Measurements from ENCODE around the gene UBE2D2.

The UBE2D2 gene

DNA sequence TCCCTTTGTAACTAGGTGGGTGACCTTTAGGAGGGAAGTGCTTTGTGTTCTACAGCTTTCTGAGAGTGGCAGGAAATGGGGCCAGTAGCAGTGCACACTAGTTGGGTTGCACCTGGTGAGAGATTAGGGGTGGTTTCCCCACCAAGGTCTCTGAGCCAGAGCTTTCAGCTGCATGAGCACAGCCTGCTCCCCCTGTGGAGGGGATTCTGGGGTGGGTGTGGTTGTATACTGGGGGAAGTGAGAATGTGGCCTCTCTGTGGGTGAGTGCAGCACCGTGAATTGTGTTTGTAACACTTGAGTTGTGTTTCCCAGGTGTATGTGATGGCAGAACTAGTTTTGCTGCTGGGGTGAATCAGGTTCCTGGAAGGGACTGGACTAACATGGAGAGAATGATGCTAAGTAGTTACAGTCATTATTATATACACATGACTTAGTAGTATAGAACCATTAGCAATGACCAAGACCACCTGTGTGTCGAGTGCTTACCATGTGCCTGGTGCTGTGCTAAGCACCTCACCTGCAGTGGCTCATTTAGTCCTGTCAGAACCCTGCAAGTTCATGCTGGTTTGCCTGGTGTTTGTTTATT is 75.2 kb downstream of the UBE2D2 start:
- no peak for FAIRE-seq

DNA sequence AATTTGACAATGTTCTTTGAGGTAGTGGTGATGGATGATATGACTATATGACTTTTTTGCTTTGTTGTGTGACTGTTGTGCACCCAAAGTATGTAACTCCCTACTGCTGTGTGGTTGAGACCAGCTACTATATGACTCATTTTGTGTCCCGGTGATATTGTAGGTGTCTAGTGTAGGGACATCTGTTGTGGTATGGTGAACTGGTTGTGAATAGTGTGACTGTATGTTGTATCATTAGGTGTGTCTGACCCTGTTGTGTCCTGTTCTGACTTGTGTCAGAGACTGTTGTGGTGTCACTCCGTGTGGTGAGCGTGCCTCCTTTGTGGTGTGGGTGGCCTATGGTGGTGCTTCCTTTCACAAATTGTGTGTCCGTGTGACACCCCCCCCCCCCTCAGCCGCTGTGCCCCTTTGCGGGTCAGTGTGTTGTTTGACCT is 75.9 kb downstream of the UBE2D2 start:
- FAIRE-seq, result no peak

DNA sequence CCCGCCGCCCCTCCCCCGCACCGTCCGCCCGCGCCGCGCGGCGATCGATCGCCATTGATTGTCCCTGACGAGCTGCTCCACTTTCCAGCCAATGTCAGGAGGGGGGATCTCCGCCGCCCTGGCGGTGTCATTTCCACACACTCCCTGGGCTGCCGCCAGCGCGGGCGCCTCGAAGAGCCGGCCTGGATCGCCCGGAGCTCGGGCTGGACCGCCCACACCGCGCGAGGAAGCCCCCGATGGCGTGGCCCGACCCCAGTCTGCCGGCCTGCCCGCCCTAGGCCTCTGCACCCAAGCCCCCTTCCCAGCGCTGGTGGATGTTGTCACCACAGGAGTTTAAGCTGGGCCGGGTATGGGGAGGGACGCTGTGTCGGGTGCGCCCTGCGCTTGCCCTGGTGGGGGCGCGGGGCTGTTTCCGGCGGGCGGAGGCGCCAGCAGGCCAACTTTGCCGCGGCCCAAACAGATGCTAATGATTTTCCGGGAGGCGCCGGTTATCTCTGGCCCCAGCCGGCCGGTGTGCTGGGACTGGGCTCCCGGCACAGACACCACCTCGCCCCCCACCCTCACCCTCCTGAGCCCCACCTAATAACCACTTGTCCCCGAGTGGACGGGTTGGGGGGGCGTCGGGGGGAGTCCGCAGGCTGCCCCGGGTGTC is 76.4 kb downstream of the UBE2D2 start:
- no peak for FAIRE-seq

DNA sequence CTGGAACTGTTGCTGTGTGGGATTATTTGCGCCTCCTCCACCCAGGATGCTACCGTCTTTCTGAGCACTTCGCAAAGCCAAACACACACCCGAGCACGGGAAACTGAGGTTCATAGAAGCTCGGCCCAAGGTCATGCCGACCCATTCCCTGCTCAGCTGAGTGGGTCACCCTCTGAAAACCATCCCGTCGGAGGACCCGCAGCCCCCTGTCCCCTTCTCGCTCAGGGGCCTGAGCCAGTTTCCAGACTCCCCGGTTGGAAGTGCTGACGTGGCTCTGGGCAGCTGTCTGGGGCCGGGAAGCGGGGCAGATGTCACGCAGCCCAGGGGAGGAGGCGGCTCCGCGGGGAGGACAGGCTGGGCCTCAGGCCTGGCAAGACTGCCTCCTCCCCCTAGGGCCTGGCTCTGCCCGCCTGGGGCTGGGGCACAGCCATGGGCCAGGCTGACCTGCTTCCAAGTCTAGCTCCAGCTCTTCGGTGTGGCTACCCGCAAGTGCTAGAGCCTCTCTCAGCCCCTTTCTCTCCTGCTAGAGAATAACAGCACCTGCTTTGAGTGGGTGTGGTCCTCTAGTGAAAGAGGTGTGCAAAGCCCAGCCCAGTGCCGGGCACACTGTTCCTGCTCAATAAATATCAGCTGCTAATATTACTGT is 77.1 kb downstream of the UBE2D2 start:
- FAIRE-seq, result no peak

DNA sequence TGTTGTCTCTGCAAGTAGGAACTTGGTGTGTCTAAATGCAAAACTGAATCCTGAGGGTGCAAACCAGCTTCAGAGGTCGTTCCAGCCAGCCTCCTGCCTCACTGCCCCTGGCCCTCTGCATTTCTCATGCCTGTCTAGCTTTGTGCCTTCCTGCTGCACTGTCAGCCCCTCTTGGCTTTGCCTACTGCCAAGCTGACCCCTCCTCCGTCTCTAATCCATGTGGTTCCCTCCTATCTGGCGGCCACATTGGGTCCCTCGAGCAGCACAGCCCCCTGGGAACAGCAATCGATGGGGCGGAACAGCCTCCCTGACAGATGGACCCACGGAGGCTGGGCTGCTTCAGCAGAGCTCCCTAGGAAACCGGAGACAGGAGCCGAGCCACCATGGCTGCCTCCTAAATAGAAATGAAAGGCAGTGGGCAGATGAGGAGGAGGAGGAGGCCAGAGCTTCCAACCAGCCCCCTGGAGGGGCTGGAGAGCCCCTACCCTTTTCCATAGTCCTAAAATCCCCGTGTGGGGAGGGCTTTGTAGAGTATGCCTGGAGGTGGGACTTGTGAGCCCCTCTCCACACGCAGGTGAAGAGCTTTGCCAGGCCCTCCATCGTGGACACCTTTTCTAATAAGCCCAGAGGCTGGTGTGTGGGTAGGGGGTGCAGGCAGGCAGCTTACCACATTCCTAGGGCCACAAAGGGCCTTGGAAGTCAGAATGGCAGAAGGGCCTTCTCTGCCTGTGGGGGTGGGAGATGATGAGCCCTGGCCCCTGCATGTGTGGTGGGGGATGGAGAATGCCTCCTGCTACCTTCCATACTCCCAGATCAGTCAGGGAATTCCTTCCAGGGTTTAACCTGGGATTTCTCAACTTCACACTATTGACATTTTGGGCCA is 77.8 kb downstream of the UBE2D2 start:
- no peak for FAIRE-seq

DNA sequence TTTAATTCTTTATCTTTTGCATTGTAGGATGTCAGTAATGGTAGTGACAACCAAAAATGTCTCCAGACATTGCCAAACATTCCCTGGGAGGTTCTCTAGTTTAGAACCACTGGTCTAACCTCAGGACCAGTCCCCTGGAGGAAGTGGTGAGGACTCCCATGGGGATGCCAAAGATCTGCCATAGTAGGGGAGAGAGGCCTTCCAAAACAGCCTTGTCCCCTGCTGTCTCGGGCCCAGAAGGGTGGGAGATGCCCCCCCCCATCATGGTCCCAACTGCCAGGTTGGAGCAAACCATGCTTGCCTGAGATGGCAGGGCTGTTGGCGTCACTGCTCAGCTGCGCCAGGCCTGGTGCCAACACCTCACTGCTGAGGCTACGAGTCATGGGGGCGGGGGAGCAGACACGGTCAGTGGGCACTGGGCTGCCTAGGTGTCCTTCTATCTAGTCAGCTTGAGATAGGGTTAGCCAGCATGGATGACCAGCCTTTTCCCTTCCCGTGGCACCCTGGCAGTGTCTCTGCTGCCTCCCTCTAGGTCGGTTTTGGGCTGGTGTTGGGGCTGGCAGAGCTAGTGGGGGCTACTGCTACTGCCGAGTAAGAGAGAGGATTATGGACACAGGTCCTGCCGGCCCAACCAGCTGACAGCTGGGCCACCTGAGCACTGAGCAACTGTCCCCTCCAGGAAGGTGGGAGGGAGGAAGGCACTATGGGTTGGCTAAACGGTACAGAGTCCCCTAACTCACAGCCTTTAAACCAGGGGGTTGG is 78.7 kb downstream of the UBE2D2 start:
- FAIRE-seq, result no peak

DNA sequence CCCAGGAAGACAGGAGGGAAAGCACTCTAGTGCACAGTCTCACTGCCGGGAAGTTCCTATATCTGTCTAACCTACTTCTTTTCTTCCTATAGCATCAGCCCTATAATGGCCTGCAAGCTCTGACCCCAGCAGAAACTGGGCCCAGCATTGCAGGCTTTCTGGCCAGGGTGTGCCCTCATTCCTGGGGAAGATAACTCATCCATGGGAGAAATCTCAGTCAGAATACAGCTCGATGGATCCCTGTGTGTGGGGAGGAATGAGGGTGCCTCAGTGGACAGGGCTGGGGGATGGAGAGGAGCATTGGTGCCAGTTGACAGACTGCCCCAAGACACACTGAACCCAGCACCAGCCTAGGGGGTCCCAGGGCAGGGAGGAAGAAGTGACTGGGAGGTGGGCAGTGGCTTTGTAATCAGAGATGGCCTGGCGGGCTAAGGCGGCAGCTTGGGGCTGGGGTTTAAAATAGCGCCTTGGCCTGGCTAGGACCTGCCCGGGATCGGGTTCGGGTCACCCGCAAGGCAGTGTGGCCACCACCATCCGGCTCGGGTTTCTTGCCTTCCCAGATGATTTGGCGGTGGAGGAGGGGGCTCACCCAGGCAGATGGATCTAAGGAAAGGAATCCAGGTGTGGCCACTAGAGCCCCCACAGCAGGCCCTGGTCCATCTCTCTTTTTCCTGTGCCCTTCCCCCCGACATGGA is 79.4 kb downstream of the UBE2D2 start:
- FAIRE-seq, result no peak

DNA sequence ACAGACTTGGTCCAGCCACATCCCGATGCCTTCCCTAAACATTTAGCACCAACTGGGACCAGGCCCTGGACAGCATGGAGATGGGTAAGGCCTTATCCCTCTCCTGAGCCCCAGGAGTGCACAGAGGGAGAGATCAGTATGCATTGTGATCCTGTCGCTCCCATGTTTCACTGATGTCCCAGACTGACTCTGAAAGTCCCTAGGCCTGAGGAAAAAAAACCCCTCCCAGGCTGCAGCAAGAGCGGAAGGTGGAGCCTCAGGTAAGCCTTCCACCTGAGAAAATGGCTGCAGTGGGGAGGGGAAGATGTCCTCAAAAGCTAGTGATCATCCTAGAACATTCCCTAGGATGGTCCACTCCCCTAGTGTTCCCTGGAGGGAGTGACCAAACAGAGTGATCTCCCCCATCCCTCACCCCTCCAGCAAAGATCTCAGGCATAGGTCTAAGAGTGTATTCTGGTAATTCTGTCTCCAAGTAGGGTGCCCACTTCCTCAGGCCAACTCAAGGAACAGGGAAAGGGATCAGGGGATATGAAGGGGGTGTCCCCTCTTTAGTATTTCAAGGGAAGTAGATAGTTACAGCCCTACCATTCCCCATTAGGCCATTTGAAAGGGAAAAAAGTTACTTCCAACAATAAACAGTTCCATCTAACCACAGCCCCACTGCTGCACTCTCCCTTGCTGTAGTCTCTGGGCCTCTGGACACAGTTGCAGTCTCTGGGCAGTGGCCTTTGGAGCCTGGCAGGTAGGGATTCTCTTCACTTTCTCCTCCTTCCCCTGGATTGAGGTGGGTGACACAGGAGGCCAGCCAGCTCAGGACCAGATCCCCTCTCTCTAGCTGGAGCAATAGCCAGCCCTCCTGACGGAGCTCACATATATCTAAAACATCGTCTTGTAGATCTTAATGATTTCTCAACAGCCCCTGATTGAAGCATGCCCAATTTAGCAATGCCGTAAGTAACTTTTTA is 80.3 kb downstream of the UBE2D2 start:
- no peak for FAIRE-seq

DNA sequence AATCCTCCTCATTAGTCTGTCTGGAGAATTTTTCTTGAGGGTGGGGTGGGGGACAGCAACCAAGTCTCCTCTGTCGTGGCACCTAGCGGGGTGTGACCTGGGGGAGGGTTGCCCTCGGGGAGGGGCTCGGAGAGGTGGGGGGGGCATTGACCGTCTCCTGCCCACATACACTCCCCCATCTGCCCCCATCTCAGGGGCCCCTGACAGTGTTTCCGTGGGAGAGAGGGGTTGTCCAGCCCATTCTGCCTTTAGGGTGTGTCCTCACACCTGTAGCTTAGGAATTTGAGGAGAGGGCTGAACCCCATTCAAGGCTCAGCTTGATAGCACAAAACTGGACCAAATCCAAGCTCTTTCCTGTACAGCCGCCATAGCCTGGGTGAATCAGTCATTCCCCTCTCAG is 81.1 kb downstream of the UBE2D2 start:
- FAIRE-seq, result no peak

DNA sequence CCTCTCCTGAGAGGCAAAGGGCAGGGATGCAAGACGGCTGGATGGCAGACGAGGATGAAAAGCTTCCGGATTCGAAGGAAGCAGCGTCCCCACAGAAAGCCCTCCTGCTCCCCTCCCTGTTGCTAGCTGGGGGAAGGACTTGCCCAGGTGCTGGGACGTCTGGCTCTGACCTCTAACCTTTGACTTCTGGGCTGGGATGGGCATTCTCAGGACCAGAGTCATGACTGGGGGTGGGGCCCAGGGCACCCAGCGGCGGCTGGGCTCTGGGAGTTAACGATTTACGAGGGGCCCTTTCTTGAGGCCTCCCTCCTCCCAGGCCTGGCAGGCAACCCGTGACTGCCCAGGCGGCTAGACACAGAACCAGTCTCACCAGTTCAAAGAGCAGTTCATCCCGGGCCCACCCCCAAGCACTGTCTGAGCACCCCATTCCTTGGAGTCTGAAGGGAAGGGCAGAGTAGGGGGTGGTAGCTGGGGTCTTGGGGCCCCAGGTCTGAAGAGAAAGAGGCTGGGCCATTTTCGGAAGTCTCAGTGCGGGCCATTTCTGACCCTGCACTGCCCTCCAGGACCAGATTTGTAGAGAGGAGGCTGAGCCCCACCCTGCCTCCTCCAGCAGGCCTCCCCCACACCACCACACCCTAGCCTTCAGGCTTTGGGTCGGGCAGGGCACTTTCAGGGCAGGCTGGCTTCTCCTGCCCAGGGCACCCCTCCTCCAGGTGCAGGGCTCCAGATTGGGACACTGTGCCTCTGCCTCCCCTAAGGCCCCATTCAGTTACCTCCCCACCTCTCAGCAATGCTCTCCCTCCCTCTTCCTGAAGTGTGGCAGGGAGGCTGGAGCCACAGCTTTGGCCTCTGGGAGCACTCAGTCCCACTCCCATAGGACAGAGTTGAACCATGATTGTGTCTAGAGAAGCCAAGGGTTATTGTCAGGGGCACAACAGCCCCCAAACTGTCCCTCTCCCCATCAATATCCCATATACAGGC is 82.0 kb downstream of the UBE2D2 start:
- no peak for FAIRE-seq

DNA sequence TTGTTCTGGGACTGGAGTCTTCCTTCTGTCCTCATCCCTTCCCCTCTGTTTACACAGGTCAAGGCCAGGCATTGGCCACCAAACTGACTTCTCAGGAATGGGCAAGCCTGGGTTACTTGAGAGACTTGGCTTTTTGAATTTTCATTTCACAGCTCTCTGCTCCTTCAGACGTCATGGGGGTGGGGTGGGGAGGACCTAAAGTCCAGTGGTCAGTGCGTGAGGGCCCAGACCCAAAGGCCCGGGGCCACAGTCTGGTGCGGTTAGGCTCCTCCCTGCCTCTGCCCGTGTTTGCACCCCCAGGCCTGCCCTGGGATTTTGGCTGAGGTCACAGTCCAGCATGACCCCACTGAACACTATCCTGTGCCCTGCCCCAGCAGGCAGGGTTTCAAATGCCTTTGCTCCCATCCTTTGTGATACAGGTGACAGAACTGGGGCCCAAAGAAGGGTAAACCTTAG is 82.9 kb downstream of the UBE2D2 start:
- FAIRE-seq, result no peak

DNA sequence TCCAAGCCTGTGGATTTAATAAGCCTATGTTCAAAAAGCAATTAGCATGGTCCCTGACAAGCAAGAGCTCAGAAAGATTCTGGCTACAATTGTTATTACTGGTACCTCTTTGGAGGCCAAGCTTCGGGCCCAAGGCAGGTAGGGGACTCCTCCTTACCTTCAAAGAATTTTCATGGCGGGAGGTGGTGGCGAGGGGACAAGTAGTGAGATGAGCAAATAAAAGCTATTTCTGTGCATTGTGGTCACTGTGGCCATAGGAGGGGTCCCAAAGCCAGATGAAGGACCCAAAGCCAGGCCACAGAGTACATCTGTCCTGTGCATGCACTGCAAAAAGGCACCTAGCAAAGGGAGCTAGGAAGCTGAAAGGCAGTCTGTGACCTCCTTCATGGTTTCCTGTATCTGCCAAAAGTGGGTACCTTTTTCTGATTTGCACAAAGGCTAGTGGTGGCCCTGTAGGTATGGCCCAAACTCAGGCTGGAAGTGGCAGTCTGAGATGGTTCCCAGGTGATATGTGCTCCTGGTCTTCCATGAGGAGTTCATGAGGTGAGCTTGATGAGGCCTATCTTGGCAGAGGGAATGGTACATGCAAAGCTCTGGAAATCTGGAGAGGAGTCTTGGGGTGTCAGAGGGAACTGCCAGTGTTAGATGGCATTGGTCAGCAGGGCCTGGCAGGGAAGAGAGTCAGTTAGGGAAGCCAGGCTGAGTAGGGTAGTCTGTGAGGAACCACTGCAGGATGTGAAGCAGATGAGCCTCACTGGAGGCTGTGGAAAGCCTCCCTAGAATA is 83.7 kb downstream of the UBE2D2 start:
- no peak for FAIRE-seq

DNA sequence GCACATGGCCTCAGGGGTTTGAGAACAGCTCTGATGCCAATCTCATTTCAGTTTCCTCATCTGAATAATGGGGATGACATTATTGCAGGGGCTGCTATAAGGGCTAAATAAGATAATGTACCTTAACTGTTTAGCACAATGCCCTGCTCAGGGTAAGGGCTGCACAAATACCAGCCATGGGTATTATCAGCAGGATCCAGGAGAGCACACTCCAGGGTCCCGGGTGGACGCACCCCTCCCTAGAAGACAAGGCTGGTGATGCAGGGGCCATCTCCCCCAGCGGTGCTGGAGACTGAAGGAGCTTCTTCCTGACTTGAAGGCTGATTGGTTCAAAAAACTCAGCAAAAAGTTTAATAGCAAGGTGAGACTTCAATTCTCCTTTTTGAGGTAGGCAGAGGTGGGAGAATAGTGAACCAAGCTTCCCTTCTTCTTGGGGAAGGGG is 84.3 kb downstream of the UBE2D2 start:
- no peak for FAIRE-seq

DNA sequence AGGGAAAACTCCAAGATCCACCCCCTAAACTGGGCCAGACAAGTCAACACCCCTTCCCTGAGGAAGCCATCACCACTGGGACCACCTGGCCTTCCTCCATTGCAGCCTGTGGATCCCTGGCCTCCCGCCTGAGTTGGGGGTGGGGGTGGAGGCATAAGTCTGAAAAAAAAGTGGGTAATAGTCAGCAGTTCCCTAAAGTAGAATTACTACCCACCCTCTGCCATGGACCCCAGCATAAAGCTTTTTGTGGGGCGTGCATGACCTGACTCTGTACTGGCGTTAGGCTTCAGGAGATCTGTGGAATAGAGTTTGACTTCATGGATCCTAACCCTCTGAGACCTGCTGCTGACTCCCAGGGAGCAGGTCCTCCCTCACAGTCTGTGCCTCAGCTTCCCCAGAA is 85.0 kb downstream of the UBE2D2 start:
- FAIRE-seq, result no peak

DNA sequence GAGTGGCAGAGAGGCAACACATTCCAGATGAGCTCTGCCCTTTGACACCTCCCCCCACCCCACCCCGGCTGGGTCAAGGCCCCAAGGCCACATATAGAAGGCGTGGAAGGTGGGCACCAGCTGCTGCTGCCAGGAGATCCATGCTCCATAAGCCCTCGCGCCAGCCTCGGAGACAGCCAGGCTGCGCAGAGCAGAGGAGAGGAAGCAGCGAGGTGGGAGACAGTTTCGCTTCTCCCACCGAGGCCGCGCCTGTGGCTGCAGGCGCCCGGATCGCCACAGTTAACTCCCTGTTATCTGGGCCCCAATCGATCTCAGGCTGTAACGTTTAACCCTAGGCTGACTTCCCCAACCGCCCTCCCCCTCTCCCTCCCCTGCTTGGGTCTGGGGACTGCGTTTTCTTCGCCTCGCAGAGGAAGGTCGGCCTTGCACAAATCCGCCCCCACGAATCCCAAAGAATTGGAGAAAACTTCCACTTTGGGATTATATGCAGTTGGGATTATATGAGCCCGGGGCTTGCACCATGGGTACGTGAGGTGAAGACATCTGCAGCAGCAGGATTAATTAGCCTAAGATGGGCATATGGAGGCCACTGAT is 85.9 kb downstream of the UBE2D2 start:
- FAIRE-seq, result no peak

DNA sequence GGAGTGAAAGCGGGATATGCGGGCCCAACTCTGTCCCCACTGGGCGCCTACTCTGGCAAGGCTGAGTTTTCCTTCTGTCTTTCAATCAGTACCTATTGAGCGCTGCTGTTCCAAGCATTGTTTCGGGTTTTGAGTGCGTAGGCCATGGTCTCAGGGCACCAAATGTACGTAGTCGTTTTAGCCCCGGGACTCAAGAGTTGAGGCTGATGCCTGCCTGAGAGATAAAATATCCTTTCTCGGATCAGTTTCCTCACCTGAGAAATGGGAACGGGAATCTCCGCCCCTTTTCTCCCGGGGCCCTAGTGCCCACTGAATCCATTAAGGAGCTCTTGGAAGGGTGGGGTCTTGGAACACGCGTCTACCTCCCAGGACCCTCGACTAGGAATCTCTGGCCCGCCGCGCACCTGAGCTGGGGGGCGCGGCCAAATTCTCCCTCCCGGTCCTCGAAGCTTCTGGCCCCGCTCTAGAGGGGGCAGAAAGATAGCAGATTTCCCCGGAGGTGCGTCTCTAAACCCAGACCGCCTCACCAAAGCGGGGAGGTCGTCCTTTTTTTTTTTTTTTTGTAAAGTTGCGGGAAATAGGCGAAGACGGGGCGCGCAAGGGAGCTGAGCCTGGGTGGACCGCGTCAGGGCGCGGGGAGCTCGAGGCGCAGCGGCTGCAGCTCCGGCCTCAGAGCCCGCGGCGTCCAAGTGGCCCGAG is 86.5 kb downstream of the UBE2D2 start:
- FAIRE-seq, result no peak

Data from A204.1 (cell line).